HG03520 (cell line): ENCODE measurements around the gene GALNT17.

Experiments
- ATAC-seq: cut with Tn5 transposase; IDR thresholded peaks from one replicate; pipeline ENCODE4 v1.9.1; 2021; ENCODE audit warnings: mild to moderate bottlenecking, moderate library complexity; ENCODE audit not compliant: unreplicated experiment

The GALNT17 gene

GRCh38 chr7:71384094-71384493, 252.2 kb downstream of the GALNT17 start:
- ATAC-seq = no peak

GRCh38 chr7:71385330-71385729, 253.4 kb downstream of the GALNT17 start:
- ATAC-seq = no peak

GRCh38 chr7:71386152-71386785, 254.3 kb downstream of the GALNT17 start:
- ATAC-seq = no peak

- ATAC-seq = no peak
These were observed 256.2 kb downstream of the GALNT17 start for GRCh38 chr7:71388181-71388580.

- no peak for ATAC-seq
These were observed 258.0 kb downstream of the GALNT17 start for GRCh38 chr7:71389976-71390375.

GRCh38 chr7:71393661-71394060, 261.7 kb downstream of the GALNT17 start:
- no peak for ATAC-seq

- ATAC-seq = no peak
These were observed 270.7 kb downstream of the GALNT17 start for GRCh38 chr7:71402684-71403083.

- ATAC-seq = no peak
These were observed 271.4 kb downstream of the GALNT17 start for GRCh38 chr7:71403202-71403946.

GRCh38 chr7:71404726-71405345, 272.9 kb downstream of the GALNT17 start:
- ATAC-seq = no peak

GRCh38 chr7:71408271-71408670, 276.3 kb downstream of the GALNT17 start:
- ATAC-seq = no peak

- no peak for ATAC-seq
These were observed 277.7 kb downstream of the GALNT17 start for GRCh38 chr7:71409550-71410157.

- ATAC-seq = no peak
These were observed 279.5 kb downstream of the GALNT17 start for GRCh38 chr7:71411475-71411874.

- ATAC-seq = no peak
These were observed 282.5 kb downstream of the GALNT17 start for GRCh38 chr7:71414490-71414889.

- ATAC-seq = no peak
These were observed 287.8 kb downstream of the GALNT17 start for GRCh38 chr7:71419546-71420337.

- no peak for ATAC-seq
These were observed 290.2 kb downstream of the GALNT17 start for GRCh38 chr7:71422104-71422503.

GRCh38 chr7:71424166-71425035, 292.5 kb downstream of the GALNT17 start:
- ATAC-seq = no peak

- no peak for ATAC-seq
These were observed 297.1 kb downstream of the GALNT17 start for GRCh38 chr7:71429083-71429482.

GRCh38 chr7:71430246-71430645, 298.3 kb downstream of the GALNT17 start:
- ATAC-seq = no peak

- ATAC-seq = no peak
These were observed 307.4 kb downstream of the GALNT17 start for GRCh38 chr7:71439321-71439720.
